Keratinocyte (primary cell): ENCODE results near the gene UQCC2. TPM values are rescaled to one million over a fixed set of nuclear protein-coding genes. Genes with fewer than 3 reads are reported as not detected.

ENCODE experiments used
- DNase-seq: peaks from one replicate; pipeline ENCODE4 v3.0.0-alpha.2; 2011; ENCODE audit warnings: low read depth, missing footprints, low spot score
- FAIRE-seq: peaks from 2 replicates; lab custom pipeline; 2011; peaks lifted over from hg19 to GRCh38; lab: Jason Lieb, UNC
- H2AFZ ChIP-seq: 2 replicates; pipeline ENCODE4 v1.6.0; 2012; ENCODE audit warnings: low read length, control low read depth, inconsistent platforms; ENCODE audit not compliant: control insufficient read depth
- H3K27ac ChIP-seq: 2 replicates; pipeline ENCODE4 v1.5.1; 2011; ENCODE audit warnings: low read length; ENCODE audit not compliant: control insufficient read depth, insufficient read depth
- H3K27me3 ChIP-seq: 3 replicates; pipeline ENCODE4 v1.6.0; 2011; ENCODE audit warnings: low read length; ENCODE audit not compliant: control insufficient read depth, insufficient read depth; ENCODE audit errors: extremely low read depth
- H3K36me3 ChIP-seq, 2 experiments: 2 replicates in 1 of 2; 3 replicates in 1 of 2; pipeline ENCODE4 v1.5.1; 2011; ENCODE audit warnings: low read length in 2 of 2, mild to moderate bottlenecking in 1 of 2; ENCODE audit not compliant: control insufficient read depth in 2 of 2, insufficient read depth in 2 of 2; ENCODE audit errors: extremely low read depth in 1 of 2
- H3K4me1 ChIP-seq: 3 replicates; pipeline ENCODE4 v1.5.1; 2011; ENCODE audit warnings: low read length; ENCODE audit not compliant: control insufficient read depth, insufficient read depth; ENCODE audit errors: extremely low read depth
- H3K4me2 ChIP-seq: 3 replicates; pipeline ENCODE4 v1.6.0; 2011; ENCODE audit warnings: low read depth, low read length; ENCODE audit not compliant: control insufficient read depth, insufficient read depth; ENCODE audit errors: extremely low read depth
- H3K4me3 ChIP-seq, 3 experiments: fragments of 200-600 bp in 1 of 3; sonication (generic) in 1 of 3; 2 replicates in 2 of 3; 3 replicates in 1 of 3; pipeline ENCODE4 v1.5.1; 2011 to 2016; ENCODE audit warnings: low read length in 3 of 3, mild to moderate bottlenecking in 3 of 3, control low read depth in 2 of 3, inconsistent platforms in 1 of 3, low read depth in 1 of 3, mixed read lengths in 1 of 3, mixed run types in 1 of 3, moderate library complexity in 1 of 3; ENCODE audit not compliant: control insufficient read depth in 2 of 3, insufficient read depth in 2 of 3; ENCODE audit errors: extremely low read depth in 1 of 3
- H3K79me2 ChIP-seq: 2 replicates; pipeline ENCODE4 v1.6.0; 2012; ENCODE audit warnings: low read length; ENCODE audit not compliant: control insufficient read depth, insufficient read depth
- H3K9ac ChIP-seq: 3 replicates; pipeline ENCODE4 v1.6.0; 2011; ENCODE audit warnings: low read length; ENCODE audit not compliant: control insufficient read depth, insufficient read depth; ENCODE audit errors: extremely low read depth
- H3K9me1 ChIP-seq: 3 replicates; pipeline ENCODE4 v1.6.0; 2011; ENCODE audit warnings: low read length; ENCODE audit not compliant: control insufficient read depth, insufficient read depth; ENCODE audit errors: extremely low read depth
- H3K9me3 ChIP-seq: 2 replicates; pipeline ENCODE4 v1.5.1; 2012; ENCODE audit warnings: low read depth, low read length; ENCODE audit not compliant: control insufficient read depth
- H4K20me1 ChIP-seq: 3 replicates; pipeline ENCODE4 v1.6.0; 2011; ENCODE audit warnings: low read length; ENCODE audit not compliant: control insufficient read depth, insufficient read depth; ENCODE audit errors: extremely low read depth
- EZH2 ChIP-seq: IDR thresholded peaks from one replicate; pipeline ENCODE4 v1.6.1; 2012; ENCODE audit warnings: inconsistent platforms, mild to moderate bottlenecking, low read length, moderate library complexity
- dilution Hi-C: fragments of 300-500 bp; cut with MboI; formaldehyde crosslinking; loops from one replicate; pipeline ENCODE4 v1.7.0; 2020; ENCODE audit warnings: low sequenced_read_pairs; ENCODE audit not compliant: extremely low pct_ligation_motif_present
- polyA plus RNA-seq, 5 experiments: library from polyadenylated mRNA; depleted of rRNA in 3 of 5; stranded (reverse) in 3 of 5; stranded (forward) in 1 of 5; unstranded in 1 of 5; fragments of >200 nt; gene quantifications; 1 replicate in 1 of 5; 2 replicates in 3 of 5; 3 replicates in 1 of 5; pipeline versions ENCODE4 v1.2.1 to v1.2.3, GENCODE V29; 2011 to 2012; ENCODE audit warnings: missing spikeins in 2 of 5, low read depth in 1 of 5, low replicate concordance in 1 of 5
- TF ChIP-seq, protein P1 (sequence below), 3 experiments: IDR thresholded peaks in 1 of 3; conservative IDR thresholded peaks in 1 of 3; optimal IDR thresholded peaks in 1 of 3; 2 replicates in 2 of 3; 3 replicates in 1 of 3; pipeline versions ENCODE3 to v1.5.1; 2011; ENCODE audit warnings: low read length in 3 of 3, mild to moderate bottlenecking in 3 of 3, moderate library complexity in 2 of 3, control low read depth in 1 of 3, inconsistent platforms in 1 of 3; ENCODE audit not compliant: insufficient read depth in 2 of 3; ENCODE audit errors: extremely low read depth in 1 of 3

The UQCC2 gene
- polyA plus RNA-seq, 1 donor (not counting 4 experiments of a cell fraction or from before 2014, with no cell fraction given), result 76.7 TPM

DNA sequence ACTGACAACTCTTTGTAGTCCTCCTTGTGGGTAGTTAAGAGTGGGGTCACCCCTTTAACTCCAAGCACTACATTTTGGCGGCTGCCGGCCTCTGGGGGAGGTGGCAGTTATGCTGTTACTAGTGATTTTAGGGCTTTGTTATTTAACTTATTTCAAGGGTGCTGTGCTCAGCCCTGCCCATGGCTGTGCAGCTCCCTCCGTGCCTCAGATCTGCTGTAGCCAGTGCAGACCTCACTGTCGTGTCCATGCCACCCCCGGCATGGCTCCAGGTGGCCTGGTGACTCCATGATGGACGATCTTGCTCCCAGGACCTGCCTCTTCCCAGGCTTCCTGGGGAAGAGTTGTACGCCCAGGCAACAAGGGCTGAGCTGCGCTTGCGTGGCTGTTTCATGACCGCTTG, 15.4 kb downstream of the UQCC2 start:
- H2AFZ ChIP-seq, result no peak overlapping the region
- H3K4me2 ChIP-seq, result no peak overlapping the region
- dilution Hi-C loops, result no loop called here
- H3K4me3 ChIP-seq, result no peak overlapping the region
- H3K4me1 ChIP-seq, result peaks cover 59% of the 10 kb centered on the region
- H3K79me2 ChIP-seq, result no peaks in the 10 kb centered on the region
- H3K27me3 ChIP-seq, result no peaks in the 10 kb centered on the region
- H3K9me3 ChIP-seq, result no peaks in the 10 kb centered on the region
- peak overlapping the region; percentile 13 for H3K9ac ChIP-seq
- DNase-seq, result no peak
- no peaks in the 10 kb centered on the region for H3K9me1 ChIP-seq
- no peak for FAIRE-seq
- H3K27ac ChIP-seq, result peak overlapping the region; percentile 89
- H3K36me3 ChIP-seq, result peaks cover 48 to 65% of the 10 kb centered on the region in 2 experiments
- TF ChIP-seq EZH2, result no peak
- TF ChIP-seq, protein P1, sequence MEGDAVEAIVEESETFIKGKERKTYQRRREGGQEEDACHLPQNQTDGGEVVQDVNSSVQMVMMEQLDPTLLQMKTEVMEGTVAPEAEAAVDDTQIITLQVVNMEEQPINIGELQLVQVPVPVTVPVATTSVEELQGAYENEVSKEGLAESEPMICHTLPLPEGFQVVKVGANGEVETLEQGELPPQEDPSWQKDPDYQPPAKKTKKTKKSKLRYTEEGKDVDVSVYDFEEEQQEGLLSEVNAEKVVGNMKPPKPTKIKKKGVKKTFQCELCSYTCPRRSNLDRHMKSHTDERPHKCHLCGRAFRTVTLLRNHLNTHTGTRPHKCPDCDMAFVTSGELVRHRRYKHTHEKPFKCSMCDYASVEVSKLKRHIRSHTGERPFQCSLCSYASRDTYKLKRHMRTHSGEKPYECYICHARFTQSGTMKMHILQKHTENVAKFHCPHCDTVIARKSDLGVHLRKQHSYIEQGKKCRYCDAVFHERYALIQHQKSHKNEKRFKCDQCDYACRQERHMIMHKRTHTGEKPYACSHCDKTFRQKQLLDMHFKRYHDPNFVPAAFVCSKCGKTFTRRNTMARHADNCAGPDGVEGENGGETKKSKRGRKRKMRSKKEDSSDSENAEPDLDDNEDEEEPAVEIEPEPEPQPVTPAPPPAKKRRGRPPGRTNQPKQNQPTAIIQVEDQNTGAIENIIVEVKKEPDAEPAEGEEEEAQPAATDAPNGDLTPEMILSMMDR (optimal IDR thresholded peaks at IDR 0.05 in 1 of 3, IDR thresholded peaks at IDR 0.05 in 1 of 3, conservative IDR thresholded peaks at IDR 0.05 in 1 of 3; ENCODE audit: extremely low read depth in 1 of 3, insufficient read depth in 2 of 3, low read length in 3 of 3), result no peak
- peaks cover 6% of the 10 kb centered on the region for H4K20me1 ChIP-seq

DNA sequence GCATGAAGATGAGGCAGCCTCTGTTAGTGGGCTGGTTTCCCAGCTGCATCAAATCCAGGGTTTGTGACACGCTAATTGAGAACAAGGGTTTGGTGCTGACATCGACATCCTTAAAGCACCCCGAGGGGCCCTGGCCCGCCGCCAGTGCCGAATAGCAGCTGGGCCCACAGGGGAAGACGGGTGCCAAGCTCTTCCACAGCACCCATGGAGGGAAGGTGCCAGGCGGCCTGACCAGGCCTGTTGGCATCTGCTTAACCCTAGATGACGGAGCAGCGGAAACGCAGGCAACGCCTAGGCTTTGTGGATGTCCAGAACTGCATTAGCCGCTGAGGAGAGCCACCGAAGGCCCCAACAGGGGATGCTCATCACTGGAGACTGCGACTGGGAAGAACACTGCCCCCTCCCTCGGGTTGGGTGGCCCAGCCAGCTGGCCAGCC, 16.0 kb downstream of the UQCC2 start:
- Histone ChIP-seq H3K9me1 (no peaks in the 10 kb centered on the region), H3K9me3 (no peaks in the 10 kb centered on the region), H3K4me2 (no peak overlapping the region), H3K79me2 (no peaks in the 10 kb centered on the region), H3K4me1 (peaks cover 59% of the 10 kb centered on the region), H2AFZ (no peak overlapping the region), H3K4me3 (no peak overlapping the region), H4K20me1 (peaks cover 6% of the 10 kb centered on the region), H3K27me3 (no peaks in the 10 kb centered on the region), H3K9ac (peak overlapping the region; percentile 67), H3K27ac (peak overlapping the region; percentile 89), H3K36me3 (peaks cover 50 to 69% of the 10 kb centered on the region in 2 experiments)
- dilution Hi-C loops, result no loop called here
- TF ChIP-seq, protein P1 (optimal IDR thresholded peaks at IDR 0.05 in 1 of 3, IDR thresholded peaks at IDR 0.05 in 1 of 3, conservative IDR thresholded peaks at IDR 0.05 in 1 of 3; ENCODE audit: extremely low read depth in 1 of 3, insufficient read depth in 2 of 3, low read length in 3 of 3), result no peak
- no peak for TF ChIP-seq EZH2
- DNase-seq, result no peak
- no peak for FAIRE-seq
